ENCODE measurements around the gene RADIL. TPM values are rescaled to one million over a fixed set of nuclear protein-coding genes. Genes with fewer than 3 reads are reported as not detected.

Gene RADIL
- total and polyA plus RNA-seq, 9 of the 15 experiments (the other 6 are each of a cell fraction or from before 2014, with no cell fraction given): 0.06 to 8.1 (median 1.9) TPM; not detected in 1

DNA sequence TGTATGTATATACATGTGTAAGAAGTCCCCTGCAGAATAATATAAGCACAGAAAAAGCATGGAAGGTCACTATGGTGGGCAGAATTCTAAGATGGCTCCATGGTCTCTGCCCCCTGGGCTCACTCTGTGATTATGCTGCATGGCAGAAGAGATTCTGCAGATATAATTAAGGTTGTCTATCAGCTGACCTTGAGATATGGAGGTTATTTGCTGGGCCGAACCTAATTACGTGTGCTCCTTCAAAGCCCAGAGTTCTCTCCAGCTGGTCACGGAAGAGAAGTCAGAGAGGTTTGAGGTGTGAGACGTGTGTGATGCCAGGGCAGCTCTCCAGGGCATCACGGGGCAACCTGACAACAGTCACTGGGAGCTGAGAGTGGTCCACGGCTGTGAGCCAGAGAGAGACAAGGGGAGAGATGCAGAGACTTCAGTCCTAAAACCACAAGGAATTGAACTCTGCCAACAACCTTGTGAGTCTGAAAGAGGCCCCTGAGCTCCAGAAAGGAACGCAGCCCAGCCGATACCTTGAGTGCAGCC is 33.2 kb downstream of the RADIL start:
- WGBS (ENCODE audit: insufficient coverage, low coverage, missing lambda C conversion rate): 79% methylated on average over 8 of the region's 8 CpGs
- no peaks in the 10 kb centered on the region for H3K9me3 ChIP-seq (replicated peaks; ENCODE audit: control insufficient read depth, insufficient read depth, low read depth, low read length)
- H3K9ac ChIP-seq (ENCODE audit: insufficient read depth in 1 of 2, low read depth in 2 of 2, low read length in 2 of 2): peak overlapping the region in 1 of 2 experiments; percentile 35; a peak in 1 of 4 replicates
- peaks cover 6 to 7% of the 10 kb centered on the region in 2 experiments; a peak in 3 of 5 replicates for H3K4me1 ChIP-seq (replicated peaks in 1 of 2; ENCODE audit: control insufficient read depth in 2 of 2, insufficient read depth in 2 of 2, low read length in 2 of 2)
- no peak overlapping the region for H2AFZ ChIP-seq (ENCODE audit: low read depth, low read length)
- no peaks in the 10 kb centered on the region for H4K20me1 ChIP-seq (replicated peaks; ENCODE audit: control insufficient read depth, insufficient read depth, low read length)
- H3K27me3 ChIP-seq (ENCODE audit: control insufficient read depth in 2 of 2, insufficient read depth in 2 of 2, low read length in 2 of 2): no peaks in the 10 kb centered on the region
- DNase-seq (ENCODE audit: extremely low read depth in 1 of 4, low spot score in 3 of 4) (no peak), ATAC-seq (no peak), FAIRE-seq (no peak)
- CTCF ChIA-PET (ENCODE audit: low intra/inter-chr PET ratio): interaction anchor here (1.5 to 2.2 kb wide), 2 partner anchors 33 to 235 kb away, joined by 10 to 11 read pairs; partner anchors contain the start of gene RADIL
- TF ChIP-seq CBX8 (IDR thresholded peaks at IDR 0.05; ENCODE audit: borderline replicate concordance, extremely low read depth, low read depth, low read length, poor library complexity, severe bottlenecking): no peak
- TF ChIP-seq, protein P1, sequence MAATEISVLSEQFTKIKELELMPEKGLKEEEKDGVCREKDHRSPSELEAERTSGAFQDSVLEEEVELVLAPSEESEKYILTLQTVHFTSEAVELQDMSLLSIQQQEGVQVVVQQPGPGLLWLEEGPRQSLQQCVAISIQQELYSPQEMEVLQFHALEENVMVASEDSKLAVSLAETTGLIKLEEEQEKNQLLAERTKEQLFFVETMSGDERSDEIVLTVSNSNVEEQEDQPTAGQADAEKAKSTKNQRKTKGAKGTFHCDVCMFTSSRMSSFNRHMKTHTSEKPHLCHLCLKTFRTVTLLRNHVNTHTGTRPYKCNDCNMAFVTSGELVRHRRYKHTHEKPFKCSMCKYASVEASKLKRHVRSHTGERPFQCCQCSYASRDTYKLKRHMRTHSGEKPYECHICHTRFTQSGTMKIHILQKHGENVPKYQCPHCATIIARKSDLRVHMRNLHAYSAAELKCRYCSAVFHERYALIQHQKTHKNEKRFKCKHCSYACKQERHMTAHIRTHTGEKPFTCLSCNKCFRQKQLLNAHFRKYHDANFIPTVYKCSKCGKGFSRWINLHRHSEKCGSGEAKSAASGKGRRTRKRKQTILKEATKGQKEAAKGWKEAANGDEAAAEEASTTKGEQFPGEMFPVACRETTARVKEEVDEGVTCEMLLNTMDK (IDR thresholded peaks at IDR 0.05; ENCODE audit: borderline replicate concordance, insufficient read depth, low read depth, low read length, poor library complexity, severe bottlenecking): no peak
- no peak for TF ChIP-seq CBFA2T3 (IDR thresholded peaks at IDR 0.05)
- TF ChIP-seq CBX2 (IDR thresholded peaks at IDR 0.05; ENCODE audit: insufficient read depth, low read length, poor library complexity, severe bottlenecking): no peak
- TF ChIP-seq ZNF347 (CRISPR knock-in tag; IDR thresholded peaks at IDR 0.05; ENCODE audit: low read depth): no peak
- no peak for TF ChIP-seq SP2 (IDR thresholded peaks at IDR 0.05; ENCODE audit: extremely low read depth, low read depth, low read length, poor library complexity, severe bottlenecking)
- no peak for TF ChIP-seq SAFB (IDR thresholded peaks at IDR 0.05; ENCODE audit: borderline replicate concordance, low read depth, low read length)
- no peak for TF ChIP-seq PHB2 (IDR thresholded peaks at IDR 0.05; ENCODE audit: low read depth)
- TF ChIP-seq, protein P2, sequence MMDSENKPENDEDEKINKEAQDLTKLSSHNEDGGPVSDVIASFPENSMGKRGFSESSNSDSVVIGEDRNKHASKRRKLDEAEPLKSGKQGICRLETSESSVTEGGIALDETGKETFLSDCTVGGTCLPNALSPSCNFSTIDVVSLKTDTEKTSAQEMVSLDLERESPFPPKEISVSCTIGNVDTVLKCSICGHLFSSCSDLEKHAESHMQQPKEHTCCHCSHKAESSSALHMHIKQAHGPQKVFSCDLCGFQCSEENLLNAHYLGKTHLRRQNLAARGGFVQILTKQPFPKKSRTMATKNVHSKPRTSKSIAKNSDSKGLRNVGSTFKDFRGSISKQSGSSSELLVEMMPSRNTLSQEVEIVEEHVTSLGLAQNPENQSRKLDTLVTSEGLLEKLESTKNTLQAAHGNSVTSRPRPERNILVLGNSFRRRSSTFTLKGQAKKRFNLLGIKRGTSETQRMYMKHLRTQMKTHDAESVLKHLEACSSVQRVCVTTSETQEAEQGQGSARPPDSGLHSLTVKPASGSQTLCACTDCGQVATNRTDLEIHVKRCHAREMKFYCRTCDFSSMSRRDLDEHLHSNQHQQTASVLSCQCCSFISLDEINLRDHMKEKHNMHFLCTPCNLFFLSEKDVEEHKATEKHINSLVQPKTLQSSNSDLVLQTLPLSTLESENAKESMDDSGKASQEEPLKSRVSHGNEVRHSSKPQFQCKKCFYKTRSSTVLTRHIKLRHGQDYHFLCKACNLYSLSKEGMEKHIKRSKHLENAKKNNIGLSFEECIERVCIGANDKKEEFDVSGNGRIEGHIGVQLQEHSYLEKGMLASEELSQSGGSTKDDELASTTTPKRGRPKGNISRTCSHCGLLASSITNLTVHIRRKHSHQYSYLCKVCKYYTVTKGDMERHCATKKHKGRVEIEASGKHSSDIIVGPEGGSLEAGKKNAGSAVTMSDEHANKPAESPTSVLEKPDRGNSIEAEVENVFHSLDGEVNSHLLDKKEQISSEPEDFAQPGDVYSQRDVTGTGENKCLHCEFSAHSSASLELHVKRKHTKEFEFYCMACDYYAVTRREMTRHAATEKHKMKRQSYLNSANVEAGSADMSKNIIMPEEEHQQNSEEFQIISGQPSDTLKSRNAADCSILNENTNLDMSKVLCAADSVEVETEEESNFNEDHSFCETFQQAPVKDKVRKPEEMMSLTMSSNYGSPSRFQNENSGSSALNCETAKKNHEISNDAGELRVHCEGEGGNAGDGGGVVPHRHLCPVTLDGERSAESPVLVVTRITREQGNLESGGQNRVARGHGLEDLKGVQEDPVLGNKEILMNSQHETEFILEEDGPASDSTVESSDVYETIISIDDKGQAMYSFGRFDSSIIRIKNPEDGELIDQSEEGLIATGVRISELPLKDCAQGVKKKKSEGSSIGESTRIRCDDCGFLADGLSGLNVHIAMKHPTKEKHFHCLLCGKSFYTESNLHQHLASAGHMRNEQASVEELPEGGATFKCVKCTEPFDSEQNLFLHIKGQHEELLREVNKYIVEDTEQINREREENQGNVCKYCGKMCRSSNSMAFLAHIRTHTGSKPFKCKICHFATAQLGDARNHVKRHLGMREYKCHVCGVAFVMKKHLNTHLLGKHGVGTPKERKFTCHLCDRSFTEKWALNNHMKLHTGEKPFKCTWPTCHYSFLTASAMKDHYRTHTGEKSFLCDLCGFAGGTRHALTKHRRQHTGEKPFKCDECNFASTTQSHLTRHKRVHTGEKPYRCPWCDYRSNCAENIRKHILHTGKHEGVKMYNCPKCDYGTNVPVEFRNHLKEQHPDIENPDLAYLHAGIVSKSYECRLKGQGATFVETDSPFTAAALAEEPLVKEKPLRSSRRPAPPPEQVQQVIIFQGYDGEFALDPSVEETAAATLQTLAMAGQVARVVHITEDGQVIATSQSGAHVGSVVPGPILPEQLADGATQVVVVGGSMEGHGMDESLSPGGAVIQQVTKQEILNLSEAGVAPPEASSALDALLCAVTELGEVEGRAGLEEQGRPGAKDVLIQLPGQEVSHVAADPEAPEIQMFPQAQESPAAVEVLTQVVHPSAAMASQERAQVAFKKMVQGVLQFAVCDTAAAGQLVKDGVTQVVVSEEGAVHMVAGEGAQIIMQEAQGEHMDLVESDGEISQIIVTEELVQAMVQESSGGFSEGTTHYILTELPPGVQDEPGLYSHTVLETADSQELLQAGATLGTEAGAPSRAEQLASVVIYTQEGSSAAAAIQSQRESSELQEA (IDR thresholded peaks at IDR 0.05; ENCODE audit: low read depth): no peak
- no peak for TF ChIP-seq ZNF253 (CRISPR knock-in tag; conservative IDR thresholded peaks at IDR 0.05)
- POLR2A ChIA-PET: interaction anchor here (0.7 kb wide), 1 partner anchor 9 kb away, joined by 3 read pairs; no protein-coding TSS in a partner anchor
- no TSS peak for BruUV-seq (replicated peaks)
- intact Hi-C loops (cut with micrococcal nuclease) (no loop called here), in situ Hi-C loops (cut with MboI) (no loop called here)
- H3K4me3 ChIP-seq: no peak overlapping the region
- H3K36me3 ChIP-seq (ENCODE audit: control insufficient read depth, insufficient read depth, low read length): no peaks in the 10 kb centered on the region
- H3K9me1 ChIP-seq (ENCODE audit: control insufficient read depth, insufficient read depth, low read length): no peaks in the 10 kb centered on the region
- H3K4me2 ChIP-seq (ENCODE audit: insufficient read depth, low read length): no peak overlapping the region
- no peaks in the 10 kb centered on the region for H3K79me2 ChIP-seq (ENCODE audit: control insufficient read depth, insufficient read depth, low read length)
- H3K27ac ChIP-seq (ENCODE audit: extremely low read depth, low read depth, low read length): no peak overlapping the region
